NCI-H2227 treated with DMSO at 0.1 percent for 48 hours (cell line): ENCODE measurements around the gene PPP4R1.

Source experiments
- DNase-seq: peaks from one replicate; lab custom pipeline; 2025; lab: John Stamatoyannopoulos, UW

PPP4R1 gene

GRCh38 chr18:9546468-9546867 is 67.9 kb downstream of the PPP4R1 start:
- DNase-seq = no peak

GRCh38 chr18:9545029-9545428 is 69.3 kb downstream of the PPP4R1 start:
- no peak for DNase-seq

GRCh38 chr18:9542924-9543323 is 71.4 kb downstream of the PPP4R1 start:
- DNase-seq = no peak

- DNase-seq = no peak
Measured at GRCh38 chr18:9539938-9540337, 74.4 kb downstream of the PPP4R1 start.

- DNase-seq = no peak
Measured at GRCh38 chr18:9539283-9539682, 75.1 kb downstream of the PPP4R1 start.

GRCh38 chr18:9537677-9538076 is 76.7 kb downstream of the PPP4R1 start:
- no peak for DNase-seq

GRCh38 chr18:9536354-9537152 is 77.8 kb downstream of the PPP4R1 start:
- DNase-seq = no peak

GRCh38 chr18:9535430-9535991 is 78.8 kb downstream of the PPP4R1 start:
- peak; percentile 49 for DNase-seq

- no peak for DNase-seq
Measured at GRCh38 chr18:9534844-9535243, 79.5 kb downstream of the PPP4R1 start.

GRCh38 chr18:9531791-9532410 is 82.5 kb downstream of the PPP4R1 start:
- no peak for DNase-seq

- no peak for DNase-seq
Measured at GRCh38 chr18:9530226-9531009, 83.9 kb downstream of the PPP4R1 start.

- DNase-seq = no peak
Measured at GRCh38 chr18:9526458-9526857, 87.9 kb downstream of the PPP4R1 start.

- DNase-seq = no peak
Measured at GRCh38 chr18:9522952-9523351, 91.4 kb downstream of the PPP4R1 start.

- DNase-seq = no peak
Measured at GRCh38 chr18:9521770-9522169, 92.6 kb downstream of the PPP4R1 start.

- DNase-seq = no peak
Measured at GRCh38 chr18:9520666-9521065, 93.7 kb downstream of the PPP4R1 start.

GRCh38 chr18:9519399-9519798 is 95.0 kb downstream of the PPP4R1 start:
- DNase-seq = no peak

GRCh38 chr18:9517869-9518268 is 96.5 kb downstream of the PPP4R1 start:
- no peak for DNase-seq

GRCh38 chr18:9516437-9517064 is 97.8 kb downstream of the PPP4R1 start:
- peak; percentile 33 for DNase-seq

GRCh38 chr18:9513971-9514512 is 100.3 kb downstream of the PPP4R1 start:
- no peak for DNase-seq

GRCh38 chr18:9508446-9509025 is 105.8 kb downstream of the PPP4R1 start:
- no peak for DNase-seq

- DNase-seq = no peak
Measured at GRCh38 chr18:9507565-9508088, 106.7 kb downstream of the PPP4R1 start.
